NCI-H774 (cell line): ENCODE results near the gene GNG2.

Experiments
- DNase-seq: peaks from one replicate; lab custom pipeline; 2025; lab: John Stamatoyannopoulos, UW

Gene GNG2

GRCh38 chr14:51860164-51860824, at the start of gene GNG2:
GNG2 (plus strand) TSS chr14:51860612; CDS start chr14:51950679, 90,067 bp downstream.
- DNase-seq, result peak; percentile 34

- DNase-seq, result no peak
Measured at GRCh38 chr14:51811706-51812105, 48.7 kb upstream of the GNG2 start.

- DNase-seq, result no peak
Measured at GRCh38 chr14:51816031-51816430, 44.4 kb upstream of the GNG2 start.

- no peak for DNase-seq
Measured at GRCh38 chr14:51817326-51817725, 43.1 kb upstream of the GNG2 start.

GRCh38 chr14:51818748-51819380, 41.5 kb upstream of the GNG2 start:
- no peak for DNase-seq

GRCh38 chr14:51821822-51822221, 38.6 kb upstream of the GNG2 start:
- DNase-seq, result no peak

GRCh38 chr14:51822499-51822898, 37.9 kb upstream of the GNG2 start:
- no peak for DNase-seq

GRCh38 chr14:51823706-51824105, 36.7 kb upstream of the GNG2 start:
- DNase-seq, result no peak

- DNase-seq, result no peak
Measured at GRCh38 chr14:51824191-51824590, 36.2 kb upstream of the GNG2 start.

GRCh38 chr14:51825926-51826325, 34.5 kb upstream of the GNG2 start:
- no peak for DNase-seq

- no peak for DNase-seq
Measured at GRCh38 chr14:51828017-51828797, 32.2 kb upstream of the GNG2 start.

GRCh38 chr14:51834240-51834639, 26.2 kb upstream of the GNG2 start:
- no peak for DNase-seq

GRCh38 chr14:51836417-51836816, 24.0 kb upstream of the GNG2 start:
- DNase-seq, result no peak

GRCh38 chr14:51844081-51844881, 16.1 kb upstream of the GNG2 start:
- no peak for DNase-seq

GRCh38 chr14:51845811-51846210, 14.6 kb upstream of the GNG2 start:
- no peak for DNase-seq

- DNase-seq, result peak; percentile 75
Measured at GRCh38 chr14:51846631-51847488, 13.6 kb upstream of the GNG2 start.

GRCh38 chr14:51847489-51847796, 13.0 kb upstream of the GNG2 start:
- DNase-seq, result no peak

- no peak for DNase-seq
Measured at GRCh38 chr14:51848120-51848519, 12.3 kb upstream of the GNG2 start.

- no peak for DNase-seq
Measured at GRCh38 chr14:51849097-51849496, 11.3 kb upstream of the GNG2 start.

GRCh38 chr14:51850651-51851050, 9.8 kb upstream of the GNG2 start:
- DNase-seq, result no peak

- no peak for DNase-seq
Measured at GRCh38 chr14:51852541-51852940, 7.9 kb upstream of the GNG2 start.

GRCh38 chr14:51855234-51855633, 5.2 kb upstream of the GNG2 start:
- DNase-seq, result no peak
